Endodermal cell (in vitro differentiated cells): Measurements from ENCODE around the gene GUCA2B. TPM values are rescaled to one million over a fixed set of nuclear protein-coding genes. Genes with fewer than 3 reads are reported as not detected.

Experiments used
- DNase-seq: peaks from one replicate; pipeline ENCODE4 v3.0.0-alpha.2; 2017
- H3K27ac ChIP-seq: 2 replicates; pipeline ENCODE4 v1.5.1; 2013; ENCODE audit warnings: mild to moderate bottlenecking, low read depth, low read length, moderate library complexity
- H3K27me3 ChIP-seq: 2 replicates; pipeline ENCODE4 v1.6.1; 2013; ENCODE audit warnings: mild to moderate bottlenecking, low read length, moderate library complexity; ENCODE audit not compliant: insufficient read depth, control insufficient read depth, poor library complexity, severe bottlenecking
- H3K36me3 ChIP-seq: 2 replicates; pipeline ENCODE4 v1.7.0; 2013; ENCODE audit warnings: mild to moderate bottlenecking, low read length, moderate library complexity; ENCODE audit not compliant: control insufficient read depth, insufficient read depth
- H3K4me1 ChIP-seq: one replicate; pipeline ENCODE4 v1.7.0; 2013; ENCODE audit warnings: low read length; ENCODE audit not compliant: control insufficient read depth, insufficient read depth
- H3K4me3 ChIP-seq: 2 replicates; pipeline ENCODE4 v1.5.1; 2013; ENCODE audit warnings: mild to moderate bottlenecking, low read length, moderate library complexity
- H3K9ac ChIP-seq: 2 replicates; pipeline ENCODE4 v1.6.1; 2013; ENCODE audit warnings: mild to moderate bottlenecking, low read length, moderate library complexity; ENCODE audit not compliant: poor library complexity, severe bottlenecking; ENCODE audit errors: extremely low read depth
- H3K9me3 ChIP-seq: 2 replicates; pipeline ENCODE4 v1.6.1; 2013; ENCODE audit warnings: mild to moderate bottlenecking, low read length, moderate library complexity; ENCODE audit not compliant: control insufficient read depth
- H3K27ac Mint-ChIP-seq: 2 replicates; pipeline ENCODE4 v1.8.0; 2020; ENCODE audit warnings: mixed read lengths
- H3K27me3 Mint-ChIP-seq: 2 replicates; pipeline ENCODE4 v1.8.0; 2021; ENCODE audit warnings: mild to moderate bottlenecking, mixed read lengths; ENCODE audit not compliant: insufficient read depth
- H3K36me3 Mint-ChIP-seq: 2 replicates; pipeline ENCODE4 v1.8.0; 2020; ENCODE audit warnings: low read depth, mixed read lengths
- H3K4me1 Mint-ChIP-seq: 2 replicates; pipeline ENCODE4 v1.8.0; 2020; ENCODE audit warnings: mixed read lengths
- H3K4me3 Mint-ChIP-seq: 2 replicates; pipeline ENCODE4 v1.8.0; 2020; ENCODE audit warnings: mild to moderate bottlenecking, moderate library complexity, mixed read lengths
- H3K9me3 Mint-ChIP-seq: 2 replicates; pipeline ENCODE4 v1.8.0; 2020; ENCODE audit warnings: mild to moderate bottlenecking, mixed read lengths
- CTCF ChIP-seq: fragments of 200-600 bp; sonication (generic); conservative IDR thresholded peaks from 2 replicates; pipeline ENCODE4 v1.5.0; 2021; ENCODE audit warnings: antibody characterized with exemption, mild to moderate bottlenecking
- WGBS, 2 experiments: methylation state at CpG; one replicate each; pipeline versions ENCODE4 v1.1.5 to v1.1.7; 2013; ENCODE audit warnings: missing lambda C conversion rate in 2 of 2, mixed read lengths in 1 of 2; ENCODE audit not compliant: insufficient coverage in 1 of 2, insufficient read length in 1 of 2; 5-methylcytosine and 5-hydroxymethylcytosine counted together
- total RNA-seq, 2 donors: library from RNA; stranded (reverse); fragmentation: NEBNext Ultra II Directional in 1 of 2; extraction: Animal tissue kit (Norgen Biotek cat#: 25700) in 1 of 2; gene quantifications; 2 replicates in 1 of 2; 3 replicates in 1 of 2; pipeline ENCODE4 v1.2.1, GENCODE V29; 2021

GUCA2B gene
- total RNA-seq, 2 donors from 2014 or later, result not detected

- Mint-ChIP-seq H3K4me3 (no peak overlapping the region), H3K36me3 (no peaks in the 10 kb centered on the region), H3K4me1 (no peaks in the 10 kb centered on the region), H3K9me3 (no peaks in the 10 kb centered on the region), H3K27ac (no peak overlapping the region), H3K27me3 (peaks cover 8% of the 10 kb centered on the region)
- no peak for DNase-seq
- Histone ChIP-seq H3K9ac (no peak overlapping the region), H3K27me3 (no peaks in the 10 kb centered on the region), H3K36me3 (no peaks in the 10 kb centered on the region), H3K9me3 (no peaks in the 10 kb centered on the region), H3K4me3 (no peak overlapping the region), H3K27ac (no peak overlapping the region), H3K4me1 (no peaks in the 10 kb centered on the region)
- no peak for TF ChIP-seq CTCF
- WGBS, 2 experiments, result 87 to 91% methylated on average over 3 of the region's 3 CpGs
These were observed 17.8 kb upstream of the GUCA2B start for GRCh38 chr1:42135426-42135825.

- Histone ChIP-seq H3K9me3 (no peaks in the 10 kb centered on the region), H3K4me1 (no peaks in the 10 kb centered on the region), H3K9ac (no peak overlapping the region), H3K4me3 (no peak overlapping the region), H3K36me3 (no peaks in the 10 kb centered on the region), H3K27ac (no peak overlapping the region), H3K27me3 (no peaks in the 10 kb centered on the region)
- peaks cover 8% of the 10 kb centered on the region for H3K27me3 Mint-ChIP-seq
- H3K4me1 Mint-ChIP-seq, result no peaks in the 10 kb centered on the region
- H3K9me3 Mint-ChIP-seq, result no peaks in the 10 kb centered on the region
- no peak overlapping the region for H3K27ac Mint-ChIP-seq
- no peak for TF ChIP-seq CTCF
- DNase-seq, result no peak
- H3K36me3 Mint-ChIP-seq, result no peaks in the 10 kb centered on the region
- no peak overlapping the region for H3K4me3 Mint-ChIP-seq
These were observed 16.7 kb upstream of the GUCA2B start for GRCh38 chr1:42136466-42136865.

GRCh38 chr1:42137766-42138165, 15.4 kb upstream of the GUCA2B start:
- Histone ChIP-seq H3K4me3 (no peak overlapping the region), H3K9me3 (no peaks in the 10 kb centered on the region), H3K36me3 (no peaks in the 10 kb centered on the region), H3K27me3 (no peaks in the 10 kb centered on the region), H3K4me1 (no peaks in the 10 kb centered on the region), H3K9ac (no peak overlapping the region), H3K27ac (peak overlapping the region; percentile 58)
- no peaks in the 10 kb centered on the region for H3K9me3 Mint-ChIP-seq
- no peak for DNase-seq
- no peaks in the 10 kb centered on the region for H3K4me1 Mint-ChIP-seq
- no peaks in the 10 kb centered on the region for H3K36me3 Mint-ChIP-seq
- no peak for TF ChIP-seq CTCF
- H3K27me3 Mint-ChIP-seq, result peaks cover 8% of the 10 kb centered on the region
- WGBS, 2 experiments, result 77 to 89% methylated on average over 4 to 10 of the region's 10 CpGs
- no peak overlapping the region for H3K27ac Mint-ChIP-seq
- H3K4me3 Mint-ChIP-seq, result no peak overlapping the region
